ENCODE data around the gene IL4.
"Not testable (repeated sequence)": the region's sequence is repeated elsewhere in the genome, so short reads cannot be mapped to it uniquely, and the experiment has no call there.

IL4 gene

GRCh38 chr5:132673939-132674630 is at the start of gene IL4:
TSS of gene IL4 (plus strand) at chr5:132673989. CDS start at chr5:132674051, 62 bp downstream.
- no peak for DNase-seq (ENCODE audit: low read depth in 3 of 3)

- DNase-seq (ENCODE audit: low read depth in 3 of 3), result no peak
These were observed 46.3 kb upstream of the IL4 start for GRCh38 chr5:132627470-132627869.

- DNase-seq (ENCODE audit: low read depth in 3 of 3), result no peak
These were observed 45.0 kb upstream of the IL4 start for GRCh38 chr5:132628814-132629213.

- no peak for DNase-seq (ENCODE audit: low read depth in 3 of 3)
These were observed 44.4 kb upstream of the IL4 start for GRCh38 chr5:132629230-132629944.

GRCh38 chr5:132633587-132633986 is 40.2 kb upstream of the IL4 start:
- DNase-seq (ENCODE audit: low read depth in 3 of 3), result not testable (repeated sequence)

- DNase-seq (ENCODE audit: low read depth in 3 of 3), result no peak
These were observed 37.9 kb upstream of the IL4 start for GRCh38 chr5:132635873-132636272.

GRCh38 chr5:132637241-132637640 is 36.5 kb upstream of the IL4 start:
- DNase-seq (ENCODE audit: low read depth in 3 of 3), result no peak

GRCh38 chr5:132639706-132640130 is 34.1 kb upstream of the IL4 start:
- DNase-seq (ENCODE audit: low read depth in 3 of 3), result no peak

GRCh38 chr5:132640613-132641012 is 33.2 kb upstream of the IL4 start:
- no peak for DNase-seq (ENCODE audit: low read depth in 3 of 3)

GRCh38 chr5:132641241-132641723 is 32.5 kb upstream of the IL4 start:
- no peak for DNase-seq (ENCODE audit: low read depth in 3 of 3)

- no peak for DNase-seq (ENCODE audit: low read depth in 3 of 3)
These were observed 31.9 kb upstream of the IL4 start for GRCh38 chr5:132641841-132642240.

GRCh38 chr5:132644177-132644576 is 29.6 kb upstream of the IL4 start:
- DNase-seq (ENCODE audit: low read depth in 3 of 3), result no peak

GRCh38 chr5:132646583-132647266 is 27.1 kb upstream of the IL4 start:
- no peak for DNase-seq (ENCODE audit: low read depth in 3 of 3)

- DNase-seq (ENCODE audit: low read depth in 3 of 3), result no peak
These were observed 26.3 kb upstream of the IL4 start for GRCh38 chr5:132647473-132647872.

- no peak for DNase-seq (ENCODE audit: low read depth in 3 of 3)
These were observed 25.4 kb upstream of the IL4 start for GRCh38 chr5:132648355-132648754.

GRCh38 chr5:132651838-132652469 is 21.8 kb upstream of the IL4 start:
- DNase-seq (ENCODE audit: low read depth in 3 of 3), result no peak

GRCh38 chr5:132653716-132654115 is 20.1 kb upstream of the IL4 start:
- no peak for DNase-seq (ENCODE audit: low read depth in 3 of 3)

- no peak for DNase-seq (ENCODE audit: low read depth in 3 of 3)
These were observed 17.7 kb upstream of the IL4 start for GRCh38 chr5:132655821-132656773.

GRCh38 chr5:132656774-132657355 is 16.9 kb upstream of the IL4 start:
- DNase-seq (ENCODE audit: low read depth in 3 of 3), result no peak

GRCh38 chr5:132657676-132658380 is 16.0 kb upstream of the IL4 start, which contains the start of gene IL13:
TSS of gene IL13 (plus strand) at chr5:132658173. CDS start at chr5:132658187, 14 bp downstream.
- DNase-seq (ENCODE audit: low read depth in 3 of 3), result no peak
